ENCODE measurements around the gene OR10H4.

DNA sequence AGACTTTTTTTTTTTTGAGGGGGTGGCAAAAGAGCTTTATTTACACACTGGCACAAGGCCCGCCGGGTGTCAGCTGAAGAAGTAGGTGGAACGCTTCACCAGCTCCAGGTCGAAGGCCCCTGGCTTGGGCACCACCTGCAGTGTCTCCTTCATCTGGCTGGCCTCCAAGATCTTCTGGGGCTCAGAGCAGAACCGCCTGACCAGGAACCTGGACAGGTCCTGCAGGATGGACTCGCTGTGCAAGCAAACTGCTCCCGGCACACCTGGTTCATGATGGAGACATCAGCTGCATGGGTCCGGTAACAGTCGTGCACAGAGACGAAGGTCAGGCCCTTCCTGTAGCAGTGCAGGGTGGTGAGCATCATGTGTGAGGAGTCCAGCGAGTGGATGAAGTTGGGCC lies 46.6 kb upstream of the OR10H4 start:
- TF ChIP-seq CTCF (IDR thresholded peaks at IDR 0.05; ENCODE audit: low read length) (no peak), EZH2phosphoT487 (IDR thresholded peaks at IDR 0.05; ENCODE audit: low read length) (no peak)
